Measurements from ENCODE around the gene C19orf85.
"Not testable (repeated sequence)": the region's sequence is repeated elsewhere in the genome, so short reads cannot be mapped to it uniquely, and the experiment has no call there.

C19orf85 gene

DNA sequence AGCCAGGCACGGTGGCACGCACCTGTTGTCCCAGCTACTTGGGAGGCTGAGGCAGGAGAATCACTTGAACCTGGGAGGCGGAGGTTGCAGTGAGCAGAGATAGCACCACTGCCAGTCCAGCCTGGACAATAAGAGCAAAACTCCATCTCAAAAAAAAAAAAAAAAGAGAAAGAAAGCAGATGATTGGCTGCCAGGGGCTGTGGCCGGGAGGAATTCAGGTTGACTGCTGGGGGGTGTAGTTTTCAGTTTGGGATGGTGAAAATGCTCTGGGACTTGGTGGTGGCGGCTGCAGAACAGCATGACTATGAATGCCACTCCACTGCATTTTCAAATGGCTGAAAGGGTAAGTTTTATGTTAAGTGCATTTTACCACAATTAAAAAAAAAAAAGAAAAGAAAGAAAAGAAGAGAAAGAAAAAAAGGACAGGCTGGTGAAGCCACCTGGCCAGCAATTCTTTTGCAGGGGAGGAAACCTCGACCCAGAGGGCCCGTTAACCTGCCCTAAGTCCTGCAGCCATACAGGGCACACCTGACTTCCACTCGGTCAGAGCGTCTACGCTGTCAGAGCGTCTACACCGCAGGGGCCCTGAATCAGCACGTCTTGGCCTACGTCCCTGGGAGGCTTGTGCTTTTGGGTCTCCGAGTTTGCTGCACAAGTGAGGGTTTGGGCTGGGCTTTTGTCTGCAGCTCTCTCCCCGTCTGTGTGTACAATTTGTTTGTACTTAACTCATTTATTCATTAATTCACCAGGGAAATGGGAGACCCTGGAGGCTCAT, 6.7 kb downstream of the C19orf85 start:
- no peak for DNase-seq

DNA sequence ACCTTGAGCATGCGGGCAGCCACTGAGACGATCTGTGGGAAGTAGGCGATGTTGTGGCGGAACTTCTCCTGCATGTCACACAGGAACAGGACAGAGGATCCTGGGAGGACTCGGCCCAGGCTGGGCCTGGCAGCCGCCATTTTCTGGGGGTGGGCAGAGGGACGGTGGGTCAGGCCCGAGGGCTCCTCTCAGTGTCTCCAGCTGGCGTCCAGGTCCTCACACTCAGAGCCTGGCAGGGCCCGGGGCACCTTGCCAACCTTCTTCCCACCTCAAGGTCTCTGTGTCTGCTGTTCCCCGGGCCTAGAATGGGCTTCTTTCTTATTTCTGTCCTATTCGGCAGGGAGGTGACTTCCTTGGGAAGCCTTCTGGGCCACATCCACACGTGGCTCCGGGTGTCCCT, 8.2 kb downstream of the C19orf85 start:
- DNase-seq: no peak

DNA sequence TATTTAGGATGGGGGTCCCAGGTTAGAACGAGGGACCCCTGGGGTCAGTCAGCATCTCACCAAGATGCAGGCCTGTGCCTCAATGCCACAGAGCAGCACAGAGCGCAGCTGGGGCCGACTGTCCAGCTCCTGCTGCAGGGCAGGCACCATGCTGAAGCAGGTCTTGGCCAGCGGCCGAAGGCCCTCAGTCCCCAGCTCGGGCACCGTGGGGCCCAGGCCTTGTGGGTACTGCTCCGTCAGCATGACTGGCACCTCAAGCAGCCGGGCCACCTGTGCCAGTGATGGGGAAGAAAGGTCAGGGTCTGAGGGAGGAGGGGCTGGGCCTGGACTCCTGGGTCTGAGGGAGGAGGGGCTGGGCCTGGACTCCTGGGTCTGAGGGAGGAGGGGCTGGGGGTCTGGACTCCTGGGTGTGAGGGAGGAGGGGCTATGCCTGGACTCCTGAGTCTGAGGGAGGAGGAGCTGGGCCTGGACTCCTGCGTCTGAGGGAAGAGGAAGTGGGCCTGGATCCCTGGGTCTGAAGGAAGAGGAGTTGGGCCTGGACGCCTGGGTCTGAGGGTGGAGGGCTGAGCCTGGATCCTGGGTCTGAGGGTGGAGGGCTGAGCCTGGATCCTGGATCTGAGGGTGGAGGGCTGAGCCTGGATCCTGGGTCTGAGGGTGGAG, 8.8 kb downstream of the C19orf85 start:
- no peak for DNase-seq

DNA sequence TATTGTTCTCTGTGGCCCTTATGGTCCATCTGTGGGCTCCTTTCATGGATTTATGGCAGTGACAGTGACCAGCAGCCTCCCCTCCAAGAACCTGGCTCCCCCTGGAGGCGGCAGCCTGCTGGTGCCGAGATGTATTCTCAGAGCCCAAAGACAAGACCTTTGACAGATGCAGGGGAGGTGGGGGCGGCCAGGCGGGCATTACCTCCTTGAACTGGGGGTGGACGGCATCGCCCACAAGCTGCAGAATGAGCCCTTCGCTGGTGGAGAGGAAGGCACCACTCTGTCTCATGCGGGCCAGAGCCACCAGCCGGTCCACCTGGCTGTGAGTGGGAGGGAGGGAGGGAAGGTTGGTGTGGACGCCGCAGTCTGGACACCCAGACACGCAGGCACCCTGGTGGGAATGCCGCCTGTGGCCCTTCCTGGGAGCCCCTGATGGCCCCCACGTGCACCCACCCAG, 9.7 kb downstream of the C19orf85 start:
- peak; percentile 59 to 76 (median 66) for DNase-seq

DNA sequence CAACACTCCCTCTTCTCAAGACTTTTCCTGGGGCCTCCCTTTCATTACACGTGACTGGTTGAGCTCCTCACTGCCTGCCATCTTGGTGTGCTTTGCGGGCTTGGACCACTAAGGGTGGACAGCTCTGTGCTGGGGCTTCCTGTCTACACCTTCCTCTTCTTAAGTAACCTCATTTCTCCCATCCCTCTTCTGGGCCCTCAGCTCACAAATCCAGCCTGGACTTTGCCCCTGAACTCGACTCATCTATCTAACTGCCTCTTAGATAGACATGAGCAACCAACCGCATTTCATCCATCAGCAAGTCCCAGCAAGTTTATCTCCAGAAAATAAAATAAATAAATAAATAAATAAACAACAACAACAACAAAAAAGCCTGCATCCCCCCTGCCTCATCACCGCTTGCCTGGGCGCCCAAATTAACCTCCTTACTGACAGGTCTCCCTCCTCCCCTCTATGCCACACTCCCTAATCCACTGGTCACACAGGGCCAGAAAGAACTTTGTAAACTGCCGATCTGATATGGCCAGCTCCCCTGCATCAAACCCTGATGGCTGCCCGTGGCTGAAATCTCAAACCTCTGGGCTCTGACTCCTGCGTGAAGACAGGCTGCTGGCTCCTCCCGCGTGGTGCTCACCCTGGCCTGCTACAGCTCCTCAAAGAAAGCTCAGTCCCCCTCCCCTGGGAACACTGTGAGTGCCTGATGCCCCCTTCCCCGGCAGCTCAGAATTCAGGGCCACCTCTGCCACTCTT, 10.9 kb downstream of the C19orf85 start:
- no peak for DNase-seq

DNA sequence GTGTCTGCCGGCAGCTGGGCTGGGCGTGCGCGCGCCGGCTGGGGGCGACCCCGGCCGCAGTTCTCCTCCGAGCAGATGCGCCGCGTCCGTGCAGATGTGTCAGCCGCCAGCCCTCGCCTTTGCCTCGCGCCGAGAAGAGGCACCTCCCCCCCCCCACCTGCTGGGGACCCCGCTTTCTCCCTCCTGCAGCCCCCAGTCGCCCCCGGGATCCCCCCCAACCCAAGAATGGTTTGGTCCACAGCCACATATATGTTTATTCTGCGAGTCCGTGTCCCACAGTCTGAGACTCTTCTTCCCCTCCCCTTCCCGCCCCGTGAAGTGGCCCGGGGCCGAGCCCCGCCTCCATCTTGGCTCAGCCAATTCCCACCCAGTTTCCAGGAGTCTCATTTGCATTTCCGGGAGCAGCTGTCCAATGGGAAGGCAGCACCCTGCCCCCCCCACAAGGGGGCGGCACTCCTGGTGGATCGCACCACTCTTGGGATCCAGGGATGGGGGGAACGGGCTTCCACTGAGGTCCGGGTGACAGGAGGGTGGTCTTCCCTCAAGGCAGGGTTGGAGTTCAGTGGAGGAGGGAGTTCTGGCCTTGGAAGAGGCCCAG, 11.7 kb downstream of the C19orf85 start:
- DNase-seq: peak; percentile 28 to 65 (median 40)

DNA sequence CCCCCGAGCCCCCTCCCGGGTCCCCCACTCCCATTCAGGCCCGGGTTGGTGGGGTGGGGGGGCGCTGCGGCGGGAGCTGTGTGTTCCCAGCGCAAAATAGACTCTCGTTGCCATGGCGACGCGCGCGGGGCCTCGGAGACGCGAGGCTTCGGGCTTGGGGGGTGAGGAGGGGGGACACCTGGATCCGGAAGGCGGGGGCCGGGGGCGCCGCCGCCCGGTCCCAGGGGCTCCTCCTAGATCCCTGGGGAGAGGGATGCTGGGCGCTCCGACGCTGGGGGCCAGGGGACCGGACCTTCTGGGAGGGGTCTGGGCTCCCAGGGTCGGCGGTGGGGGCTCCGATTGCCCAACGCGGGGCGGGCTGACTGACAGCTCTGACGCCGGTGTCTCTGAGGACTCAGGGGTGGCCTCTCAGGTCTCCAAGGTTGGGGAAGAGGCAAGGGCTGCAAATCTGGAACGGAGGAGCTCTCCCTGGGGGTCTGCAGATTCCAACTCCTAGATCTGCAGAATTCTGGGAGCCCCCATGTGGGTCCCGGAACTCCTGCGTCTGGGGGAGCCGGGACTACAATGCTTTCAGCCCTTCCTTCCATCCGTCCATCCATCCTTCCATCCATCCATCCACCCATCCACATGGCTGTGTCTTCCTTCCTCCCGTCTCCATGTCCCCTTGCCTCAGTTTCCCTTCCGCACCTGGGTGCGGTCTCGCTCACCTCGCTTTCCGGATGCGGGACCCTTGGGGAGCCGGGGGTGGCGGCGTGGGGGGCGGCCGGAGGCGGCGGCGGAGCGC, 12.4 kb downstream of the C19orf85 start:
- DNase-seq: no peak

DNA sequence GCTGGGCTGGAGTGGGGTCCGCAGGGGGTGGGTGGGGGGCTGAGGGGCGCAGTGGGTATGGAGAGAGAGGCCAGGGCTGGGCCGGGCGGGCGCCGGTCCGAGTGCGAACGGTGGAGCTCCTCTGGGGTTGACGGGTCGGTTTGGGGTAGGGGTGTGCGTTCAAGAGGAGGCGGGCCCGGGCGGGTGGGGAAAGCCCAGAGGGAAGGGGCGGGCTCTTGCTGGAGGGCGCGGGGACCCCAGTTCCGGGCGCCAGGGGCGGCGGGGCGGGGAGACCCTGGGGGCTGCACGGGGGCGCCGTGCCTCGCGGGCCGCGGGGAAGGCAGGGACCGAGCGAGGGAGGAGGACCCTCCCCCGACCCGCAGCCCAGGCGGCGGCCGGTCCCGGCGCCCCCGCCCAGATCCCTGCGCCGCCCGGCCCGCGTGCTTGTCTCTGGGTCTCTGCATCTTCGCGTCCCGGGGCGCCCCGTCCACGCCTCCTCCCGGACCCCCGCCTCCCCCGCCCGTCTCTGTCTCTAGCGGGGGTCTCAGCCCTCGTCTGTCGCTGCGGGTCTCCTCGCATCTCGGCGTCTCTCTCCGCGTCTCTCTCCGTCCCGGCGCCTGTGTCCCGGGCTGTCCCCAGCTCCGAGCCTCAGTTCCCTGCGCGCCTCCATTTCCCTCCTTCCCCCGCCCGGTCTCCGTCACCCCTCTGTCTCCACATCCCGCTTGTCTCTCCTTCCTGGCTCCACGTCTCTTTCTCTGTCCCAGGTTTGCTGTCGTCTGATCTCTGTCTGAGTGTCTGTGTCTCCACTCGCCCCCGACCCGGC, 13.2 kb downstream of the C19orf85 start:
- DNase-seq: peak in 1 of 4 experiments; percentile 18

DNA sequence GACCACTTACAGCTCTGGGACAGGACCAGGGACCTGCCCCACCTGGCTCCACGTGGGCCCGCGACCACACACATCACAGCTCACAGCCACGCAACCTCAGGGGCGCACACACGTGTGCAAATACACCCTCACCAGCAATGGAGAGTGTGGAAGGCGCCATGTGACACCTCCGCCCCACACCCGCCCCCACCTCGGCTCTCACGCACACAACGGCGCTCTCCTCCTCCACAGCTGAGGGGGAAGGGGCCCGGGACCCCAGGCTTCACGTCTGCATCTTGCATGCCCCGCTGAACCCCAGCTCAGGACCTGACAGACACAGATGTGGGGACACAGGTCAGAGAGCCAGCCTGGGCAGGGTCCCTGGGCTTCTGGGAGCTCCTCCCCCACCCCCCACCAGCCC, 15.1 kb downstream of the C19orf85 start:
- no peak for DNase-seq

DNA sequence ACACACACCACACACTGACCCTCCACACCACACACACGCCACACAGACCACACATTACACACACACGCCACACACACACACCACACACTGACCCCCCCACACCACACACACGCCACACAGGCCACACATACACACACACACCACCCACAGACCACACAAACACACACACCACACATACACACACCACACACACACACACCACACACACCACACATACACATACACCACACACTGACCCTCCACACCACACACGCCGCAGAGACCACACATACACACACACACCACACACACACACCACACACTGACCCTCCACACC, 16.4 kb downstream of the C19orf85 start:
- DNase-seq: not testable (repeated sequence)

DNA sequence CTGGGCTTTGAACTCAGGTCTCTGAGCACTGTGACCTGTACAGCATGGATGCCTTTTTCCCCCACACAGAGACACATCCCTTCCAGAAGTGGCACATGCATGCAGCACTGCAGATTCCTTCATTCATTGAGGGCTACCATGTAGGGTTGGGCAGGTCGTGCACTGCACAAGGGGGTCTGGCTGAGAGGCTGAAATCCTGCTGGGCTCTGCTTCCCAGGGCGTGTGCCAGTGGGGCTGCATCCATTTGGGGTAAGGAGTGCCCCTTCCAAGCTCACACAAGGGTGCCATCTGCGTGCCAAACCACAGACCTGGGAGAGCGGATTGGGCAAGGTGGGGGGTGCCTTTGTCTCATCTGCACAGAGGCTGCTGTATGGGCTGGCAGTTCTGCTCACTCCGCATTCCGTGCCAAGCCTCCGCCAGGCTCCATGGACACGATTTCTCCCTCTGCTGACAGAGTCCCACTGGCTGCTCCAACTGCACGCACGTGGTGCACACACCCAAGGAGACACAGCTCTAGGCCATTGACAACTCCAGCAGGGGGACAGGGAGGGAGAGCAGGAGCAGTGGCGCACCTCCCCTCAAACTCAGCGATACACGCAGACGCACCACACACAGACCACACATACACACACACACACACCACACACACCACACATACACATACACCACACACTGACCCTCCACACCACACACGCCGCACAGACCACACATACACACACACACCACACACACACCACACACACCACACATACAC, 17.0 kb downstream of the C19orf85 start:
- DNase-seq: peak in 2 of 4 experiments; percentile 20 to 24

DNA sequence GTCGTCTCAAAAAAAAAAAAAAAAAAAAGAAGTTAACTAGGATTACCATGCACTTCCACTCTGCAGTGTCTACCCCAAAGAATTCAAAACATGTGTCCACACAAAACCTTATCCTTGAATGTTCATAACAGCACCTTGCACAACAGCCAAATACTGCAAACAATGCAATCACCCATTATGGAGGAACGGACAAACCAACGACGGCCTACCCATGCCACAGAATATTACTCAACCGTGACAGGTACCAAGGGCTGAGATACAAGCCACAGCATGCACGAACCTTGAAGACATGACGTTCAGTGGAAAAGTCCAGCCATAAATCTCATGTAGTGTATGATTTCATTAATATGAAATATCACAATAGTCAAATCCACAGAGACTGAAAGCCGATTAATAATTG, 18.5 kb downstream of the C19orf85 start:
- DNase-seq: no peak

DNA sequence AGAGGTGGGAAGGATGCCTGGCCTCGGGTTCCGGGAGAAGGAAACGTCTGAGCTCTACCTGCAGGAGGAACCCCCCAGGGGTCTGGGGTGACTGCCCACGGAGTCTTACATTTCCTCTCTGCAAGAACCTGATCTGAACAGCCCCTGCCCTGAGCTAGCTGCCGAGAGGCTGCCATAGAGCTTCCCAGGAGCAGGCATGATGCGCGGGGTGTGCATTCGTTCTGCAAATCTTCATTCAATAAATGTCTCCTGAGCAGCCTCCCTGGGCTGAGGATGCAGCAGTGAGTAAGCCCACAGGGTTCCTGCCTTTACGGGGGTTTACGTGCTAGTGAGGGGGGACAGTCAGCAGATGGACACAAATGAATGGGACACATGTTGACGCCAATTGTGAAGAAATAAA, 19.9 kb downstream of the C19orf85 start:
- DNase-seq: no peak

DNA sequence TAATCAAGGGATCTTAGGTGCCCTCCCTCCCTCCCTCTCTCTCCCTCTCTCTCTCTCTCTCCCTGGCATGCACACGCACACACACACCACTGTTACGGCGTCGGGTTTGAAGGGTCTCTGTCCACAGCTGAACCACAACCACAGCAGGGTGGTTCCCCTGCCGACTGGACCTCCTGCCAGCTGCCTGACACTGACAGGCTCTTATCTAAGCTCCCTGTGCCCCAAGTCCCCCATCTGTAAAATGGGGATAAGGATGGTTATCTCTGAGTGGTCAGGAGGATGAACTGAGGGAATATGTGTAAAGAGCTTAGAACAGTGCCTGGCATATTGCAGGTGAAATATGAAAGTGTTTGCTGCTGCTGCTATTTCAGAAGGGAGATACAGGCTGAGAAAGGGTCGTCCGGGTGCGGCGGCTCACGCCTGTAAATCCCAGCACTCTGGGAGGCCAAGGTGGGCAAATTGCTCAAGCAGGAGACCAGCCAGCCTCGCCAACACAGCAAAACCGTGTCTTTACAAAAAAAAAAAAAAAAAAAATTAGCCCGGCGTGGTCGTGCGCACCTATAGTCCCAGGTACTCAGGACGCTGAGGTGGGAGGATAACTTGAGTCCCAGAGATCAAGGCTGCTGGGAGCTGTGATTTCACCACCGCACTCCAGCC, 20.6 kb downstream of the C19orf85 start:
- no peak for DNase-seq

DNA sequence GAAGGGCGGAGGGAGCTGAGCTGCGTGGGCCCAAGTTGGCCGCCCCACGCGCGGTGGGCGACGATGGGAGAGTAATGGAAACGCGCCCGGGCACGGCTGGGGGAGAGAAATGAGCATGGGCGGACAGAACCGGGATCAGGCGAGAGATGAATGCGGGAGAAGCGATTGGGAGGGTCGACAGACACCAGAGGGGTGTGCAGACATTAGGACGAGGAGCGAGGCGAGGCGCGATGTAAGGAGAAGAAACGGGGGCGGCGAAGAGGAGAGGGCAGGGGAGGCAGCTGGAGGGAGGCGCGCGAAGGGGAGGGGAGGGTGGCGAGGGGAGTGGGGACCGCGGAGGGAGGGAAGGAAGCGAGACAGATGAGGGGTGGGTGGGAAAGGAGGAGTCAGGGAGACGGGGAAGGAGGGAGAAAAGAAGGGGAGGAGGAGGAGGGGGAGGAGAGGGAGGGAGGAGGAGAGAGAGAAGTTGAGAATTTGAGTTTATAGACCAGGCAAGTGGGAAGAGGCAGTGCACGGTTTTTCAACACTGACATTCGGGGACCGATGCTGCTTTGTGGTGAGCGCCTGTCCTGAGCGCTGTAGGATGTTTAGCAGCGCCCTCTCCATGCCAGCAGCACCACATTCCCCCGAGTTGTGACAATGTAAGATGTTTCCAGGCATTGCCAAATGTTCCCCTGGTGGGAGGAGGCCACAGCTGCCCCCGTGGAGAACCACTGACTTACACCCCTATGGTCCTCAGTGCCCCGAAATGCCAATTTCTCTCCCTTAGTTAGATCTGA, 21.3 kb downstream of the C19orf85 start, which contains the start of gene SHISA7:
Gene SHISA7, minus strand, starts transcription at position 256 of the 779 bp plus-strand sequence. CDS start 437 bp downstream, outside the sequence.
- peak in 1 of 4 experiments; percentile 18 for DNase-seq

DNA sequence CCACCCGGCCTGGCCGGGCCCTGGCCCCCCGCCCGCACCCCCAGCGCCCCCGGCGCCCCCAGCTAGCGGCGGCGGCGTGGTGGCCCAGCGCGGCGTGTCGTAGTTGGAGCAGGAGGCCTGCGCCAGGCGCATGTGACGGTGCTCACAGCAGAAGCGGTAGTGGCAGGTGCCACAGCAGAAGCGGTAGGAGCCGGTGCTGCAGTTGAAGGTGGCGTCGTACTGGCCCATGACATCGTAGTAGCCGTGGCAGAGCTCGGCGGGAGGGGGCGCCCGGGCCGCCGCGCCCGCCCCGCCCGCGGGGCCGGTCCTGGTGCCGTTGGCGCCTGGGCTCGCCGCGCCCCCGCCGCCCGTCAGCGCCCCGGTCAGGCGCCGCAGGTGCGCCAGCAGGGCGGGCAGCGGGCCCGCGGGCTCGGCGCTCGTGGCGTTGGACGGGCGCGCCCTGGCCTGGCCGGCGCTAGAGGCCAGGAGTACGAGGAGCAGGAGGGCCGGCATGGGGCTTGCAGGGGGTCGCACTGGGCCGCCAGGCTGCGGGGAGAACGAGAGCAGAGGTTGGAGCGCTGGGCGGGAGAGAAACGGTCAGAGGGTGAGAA, 22.1 kb downstream of the C19orf85 start:
- DNase-seq: peak in 1 of 4 experiments; percentile 22

DNA sequence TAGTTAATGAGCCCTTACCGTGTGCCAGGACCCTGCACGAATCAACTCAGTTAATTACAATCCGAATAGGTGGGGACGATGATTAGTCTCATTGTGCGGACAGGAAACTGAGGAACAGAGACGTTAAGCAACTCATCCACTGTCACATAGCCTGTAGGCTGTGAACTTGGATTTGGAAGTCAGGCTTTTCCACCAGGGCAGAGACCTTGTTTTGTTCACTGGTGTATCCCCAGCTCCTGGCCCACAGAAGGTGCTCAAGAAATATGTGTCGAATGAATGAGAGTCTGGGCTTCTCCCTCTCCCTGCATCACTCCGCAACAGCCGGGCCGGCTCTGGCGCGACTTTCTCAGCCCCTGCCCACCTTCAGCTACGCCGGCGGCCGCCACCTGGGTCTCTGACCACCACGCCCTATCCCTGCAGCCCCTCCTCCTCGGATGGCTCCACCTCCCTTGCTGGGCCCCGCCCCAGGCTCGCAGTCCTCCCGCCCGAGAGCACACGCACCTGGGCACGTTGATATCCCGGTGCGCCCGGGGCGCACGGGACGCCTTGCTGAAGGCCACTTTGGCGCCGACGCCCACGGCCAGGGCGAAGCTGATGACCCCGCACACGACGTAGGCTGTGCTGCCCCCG, 22.7 kb downstream of the C19orf85 start:
- DNase-seq: no peak

DNA sequence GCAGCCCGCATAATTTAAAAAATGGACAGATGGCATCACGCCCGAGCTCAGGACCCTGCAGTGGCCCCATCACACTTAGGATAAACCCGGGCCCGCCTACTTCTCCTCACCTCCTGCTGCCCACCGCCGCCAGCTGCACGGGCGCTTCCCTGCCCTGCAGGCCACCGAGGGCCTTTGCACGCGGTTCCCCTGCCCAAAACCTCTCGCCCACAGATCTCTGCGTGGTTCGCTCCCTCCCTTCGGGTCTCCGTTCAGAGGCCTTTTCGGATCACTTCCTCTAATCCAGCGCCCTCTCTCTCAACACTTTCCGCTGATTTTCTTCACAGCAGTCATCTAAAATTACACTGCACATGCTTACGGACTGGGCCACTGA, 23.2 kb downstream of the C19orf85 start:
- DNase-seq: peak; percentile 55 to 77 (median 72)
